CD4-positive, alpha-beta T cell treated with Interleukin-6 at 100 ng/mL for 8 hours (primary cell): ENCODE results near the gene EXT2.

ENCODE experiments used
- DNase-seq: peaks from one replicate; pipeline ENCODE4 v3.0.0-alpha.2; 2020; ENCODE audit warnings: mixed read lengths, low spot score

EXT2 gene

DNA sequence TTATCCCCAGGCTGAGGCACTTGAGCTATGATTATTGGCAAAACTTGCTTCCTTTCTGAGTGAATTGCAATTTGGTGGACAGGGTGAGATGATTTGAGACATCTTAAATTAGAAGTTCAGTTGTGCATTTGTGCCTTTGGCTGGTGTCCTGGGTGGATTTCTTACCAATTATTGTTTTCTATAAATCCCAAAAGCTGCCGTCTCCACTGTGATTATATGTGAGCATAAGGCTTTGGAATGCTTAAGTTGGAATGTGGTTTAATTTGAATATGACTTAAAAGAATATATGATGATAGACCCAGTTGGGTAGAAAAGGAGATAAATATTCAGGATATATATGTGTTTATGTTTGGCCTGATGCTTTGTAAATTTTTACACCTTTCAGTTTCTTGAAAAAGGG is 70.0 kb downstream of the EXT2 start:
- DNase-seq: no peak

DNA sequence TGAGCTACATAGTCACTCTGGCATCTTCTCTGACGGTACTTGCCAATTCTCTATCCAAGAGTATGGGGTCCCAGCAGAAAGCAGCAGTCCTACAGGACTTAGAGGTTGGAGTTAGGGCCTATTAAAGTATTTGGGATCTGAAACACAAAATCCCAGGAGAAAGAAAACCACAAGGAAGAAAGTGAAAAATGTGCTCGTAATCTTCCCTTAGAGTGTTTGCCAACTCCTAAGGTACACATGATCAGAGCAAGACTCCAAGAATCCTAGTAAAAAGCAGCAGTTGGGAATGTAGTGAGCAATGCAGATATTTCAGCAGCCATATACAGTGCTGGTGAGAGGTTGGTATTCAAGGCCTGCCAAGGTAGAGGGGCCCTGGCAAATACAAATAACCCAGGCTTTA is 71.6 kb downstream of the EXT2 start:
- DNase-seq: no peak

DNA sequence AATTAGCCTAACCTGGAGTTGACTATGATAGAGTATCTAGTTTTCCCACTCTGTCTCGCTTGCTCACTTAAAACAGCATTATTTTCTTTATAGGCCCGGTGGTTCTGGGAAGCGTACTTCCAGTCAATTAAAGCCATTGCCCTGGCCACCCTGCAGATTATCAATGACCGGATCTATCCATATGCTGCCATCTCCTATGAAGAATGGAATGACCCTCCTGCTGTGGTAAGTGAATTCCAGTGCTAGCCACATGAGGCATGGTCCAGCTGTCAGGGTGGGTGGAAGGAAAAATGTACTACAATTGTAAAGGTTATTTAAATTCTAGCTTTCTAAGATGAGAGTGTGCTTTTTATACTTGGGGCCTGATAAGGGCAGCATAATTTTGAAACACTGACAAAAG is 76.0 kb downstream of the EXT2 start:
- no peak for DNase-seq

DNA sequence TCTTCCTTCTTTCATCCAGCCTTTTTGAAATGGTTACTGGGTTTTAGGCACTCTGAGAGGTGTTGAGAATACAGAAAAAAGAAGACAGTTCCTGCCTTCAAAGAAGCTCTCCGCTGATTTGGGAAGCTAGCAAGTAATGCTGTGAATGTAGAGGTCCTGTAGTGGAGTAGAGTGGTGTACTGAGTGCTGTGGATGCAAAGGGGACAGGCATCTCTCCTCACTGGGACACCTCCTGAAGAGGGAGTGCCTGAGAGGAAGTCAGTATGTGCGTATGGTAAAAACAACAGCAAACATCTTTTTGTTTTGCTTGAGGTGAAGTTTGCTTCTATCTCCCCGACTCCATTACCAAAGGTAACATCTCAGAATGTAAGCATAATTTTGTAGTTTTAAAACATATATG is 77.5 kb downstream of the EXT2 start:
- no peak for DNase-seq

DNA sequence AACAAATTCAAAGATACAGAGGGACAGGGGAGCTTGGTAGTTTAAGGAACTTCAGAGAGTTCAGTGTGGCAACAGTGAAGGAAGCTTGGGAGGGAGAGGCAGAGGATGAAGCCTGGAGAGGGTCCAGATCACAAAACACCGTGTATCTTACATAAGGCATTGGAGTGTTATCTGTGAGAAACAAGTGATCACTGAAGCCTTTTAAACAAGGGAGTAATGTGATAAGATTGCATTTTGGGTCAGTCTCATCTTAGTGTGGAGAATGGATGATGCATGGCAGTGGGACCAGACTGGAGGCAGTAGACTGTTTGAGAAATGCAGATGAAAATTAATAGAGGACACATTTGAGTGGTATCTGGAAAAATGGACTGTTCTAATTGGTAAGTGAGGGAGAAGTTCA is 79.4 kb downstream of the EXT2 start:
- DNase-seq: no peak

DNA sequence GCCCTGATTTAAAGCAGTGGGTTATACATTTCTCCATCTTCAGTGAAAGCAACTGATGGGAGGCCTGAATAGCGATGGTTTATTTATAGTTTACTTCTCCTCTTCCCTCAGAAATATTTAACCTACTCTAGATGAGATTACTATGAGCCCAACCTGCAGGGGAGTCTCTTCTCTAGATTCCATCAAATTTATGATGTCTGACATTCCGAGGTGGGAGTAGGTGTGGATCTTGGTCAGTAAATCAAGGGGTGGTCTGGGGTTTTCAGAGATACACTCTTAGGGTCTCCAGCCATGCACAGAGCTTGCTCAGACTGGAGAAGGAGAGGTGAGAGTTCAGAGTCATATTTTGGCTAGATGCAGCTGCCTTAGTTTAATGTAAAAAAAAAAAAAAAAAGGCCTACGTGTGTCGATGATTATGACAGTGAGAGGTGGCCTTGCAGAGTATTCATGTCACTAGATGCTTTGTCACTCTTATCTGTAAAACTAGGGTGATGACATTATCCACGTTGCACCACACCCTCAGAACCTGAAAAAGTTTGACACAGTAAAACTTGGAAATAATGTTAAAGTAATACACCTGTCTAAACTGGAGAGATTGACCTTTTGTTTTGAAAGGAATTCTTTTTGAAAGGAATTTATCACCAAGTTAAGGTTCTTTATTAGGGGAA is 81.2 kb downstream of the EXT2 start:
- no peak for DNase-seq

DNA sequence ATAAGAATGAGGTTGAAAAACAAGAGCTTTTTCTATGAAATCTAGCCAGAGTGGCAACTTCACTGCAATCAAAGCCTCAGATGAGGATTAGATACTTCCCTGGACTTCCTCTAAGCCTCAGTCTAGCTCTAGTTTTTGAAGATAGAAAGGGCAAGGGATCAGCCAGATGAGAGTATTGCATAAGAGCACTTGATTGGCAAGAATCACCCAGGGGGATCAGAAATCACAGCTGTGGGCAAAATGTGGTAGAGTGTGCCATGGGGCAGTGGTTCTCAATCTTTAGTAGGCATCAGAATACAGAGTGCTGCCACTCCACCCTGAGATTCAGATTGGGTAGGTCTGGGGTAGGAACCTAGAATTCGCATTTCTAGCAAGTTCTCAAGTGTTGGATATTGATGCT is 82.4 kb downstream of the EXT2 start:
- DNase-seq: no peak

DNA sequence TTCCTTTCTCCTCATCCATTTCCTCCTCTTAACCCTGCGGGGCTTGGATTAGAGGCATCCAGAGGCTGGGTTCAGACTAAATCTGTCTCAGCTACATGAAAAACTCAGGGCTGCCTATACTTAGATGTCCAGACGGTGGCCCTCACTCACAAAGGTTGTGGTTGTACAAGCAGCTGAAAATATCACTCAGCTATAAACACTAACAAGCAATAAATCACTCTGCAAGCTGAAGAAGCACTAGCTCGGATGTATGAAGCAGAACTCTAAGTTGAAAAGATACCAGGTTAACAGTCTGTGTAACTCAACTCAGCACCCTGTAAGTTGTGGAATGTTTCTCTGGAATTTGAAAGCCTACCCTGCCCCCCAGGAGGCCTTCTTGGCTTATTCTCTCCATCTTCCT is 82.9 kb downstream of the EXT2 start:
- DNase-seq: no peak

DNA sequence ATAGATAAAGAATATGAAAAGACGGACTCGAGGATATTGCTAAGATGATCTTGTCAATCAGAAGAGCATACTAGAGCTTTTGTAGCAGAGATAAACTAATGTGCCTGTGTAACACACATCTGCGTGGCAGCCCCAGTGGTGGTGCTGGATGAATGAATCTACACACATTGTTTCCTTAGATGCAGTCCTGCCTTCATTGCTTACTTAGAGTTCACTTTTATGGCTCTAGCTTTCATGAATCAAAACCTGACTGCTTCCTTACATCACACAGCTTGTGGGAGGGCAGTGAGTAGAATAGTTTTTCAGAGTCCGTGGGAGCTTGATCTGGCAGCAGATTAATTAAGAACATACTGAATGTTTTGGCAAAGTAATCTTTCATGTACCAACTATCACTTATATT is 83.7 kb downstream of the EXT2 start:
- DNase-seq: no peak

DNA sequence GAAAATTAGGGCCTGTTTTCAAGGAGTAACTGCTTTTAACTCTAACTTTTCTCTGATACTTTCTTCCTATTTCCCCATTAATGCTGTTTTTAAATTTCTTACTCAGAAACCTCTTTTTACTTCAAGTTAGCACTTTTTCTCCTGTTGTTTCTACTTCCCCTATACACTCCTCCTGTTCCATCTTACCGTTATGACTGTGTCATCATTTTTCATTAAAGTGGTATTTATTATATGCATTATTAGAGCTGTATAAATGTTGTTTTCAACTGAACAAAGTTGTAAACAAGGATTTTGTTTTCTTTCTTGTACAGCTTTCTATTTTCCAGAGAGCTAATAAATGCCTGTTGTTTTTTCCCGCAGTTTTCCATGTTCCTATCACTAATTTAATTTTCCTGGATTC is 84.6 kb downstream of the EXT2 start:
- DNase-seq: no peak

DNA sequence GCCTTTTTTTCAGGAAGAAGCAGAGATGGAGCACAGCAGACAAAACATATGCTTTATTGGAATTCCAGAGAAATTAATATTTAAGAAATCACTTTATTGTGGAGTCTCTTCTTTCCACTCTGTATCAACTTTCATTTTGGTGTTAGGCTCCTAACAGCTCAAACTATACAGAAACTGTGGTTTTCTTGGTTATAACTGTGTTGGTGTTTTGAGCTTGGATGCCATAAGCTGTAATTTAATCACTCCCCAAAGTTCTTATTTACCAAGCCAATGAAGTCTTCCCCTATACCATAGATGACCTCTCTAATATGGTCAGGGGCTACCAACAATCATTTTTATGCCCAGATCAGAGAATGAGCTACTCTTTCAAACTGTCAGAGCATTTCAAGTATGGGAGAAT is 90.0 kb downstream of the EXT2 start:
- DNase-seq: no peak

DNA sequence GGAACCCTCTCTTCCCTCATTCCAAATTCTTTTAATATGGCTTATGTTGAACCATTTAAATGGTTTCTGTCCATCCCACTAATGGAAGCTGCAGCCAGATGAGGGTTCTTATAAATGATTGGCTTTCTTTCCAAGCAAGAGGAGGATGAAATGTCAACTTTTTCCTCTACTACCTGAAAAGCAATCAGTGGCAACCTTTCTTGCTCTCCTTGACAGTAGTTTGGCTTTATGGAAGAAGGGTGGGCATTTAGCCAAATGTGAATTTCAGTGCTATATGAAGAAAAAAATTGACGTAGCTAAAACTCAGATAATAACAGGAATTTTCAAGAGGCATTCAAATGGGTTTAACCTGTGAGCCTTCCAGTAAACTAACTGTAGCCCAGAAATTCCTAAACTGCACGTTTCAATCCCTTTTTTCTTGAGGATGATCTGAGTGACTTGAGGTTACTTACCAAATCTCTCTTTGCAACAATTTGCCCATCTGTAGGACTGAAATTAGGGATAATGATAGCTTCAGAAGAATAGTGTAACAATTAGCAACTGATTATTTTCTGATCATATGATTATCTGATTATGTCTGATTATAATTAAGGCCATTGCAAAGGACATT is 90.9 kb downstream of the EXT2 start:
- no peak for DNase-seq

DNA sequence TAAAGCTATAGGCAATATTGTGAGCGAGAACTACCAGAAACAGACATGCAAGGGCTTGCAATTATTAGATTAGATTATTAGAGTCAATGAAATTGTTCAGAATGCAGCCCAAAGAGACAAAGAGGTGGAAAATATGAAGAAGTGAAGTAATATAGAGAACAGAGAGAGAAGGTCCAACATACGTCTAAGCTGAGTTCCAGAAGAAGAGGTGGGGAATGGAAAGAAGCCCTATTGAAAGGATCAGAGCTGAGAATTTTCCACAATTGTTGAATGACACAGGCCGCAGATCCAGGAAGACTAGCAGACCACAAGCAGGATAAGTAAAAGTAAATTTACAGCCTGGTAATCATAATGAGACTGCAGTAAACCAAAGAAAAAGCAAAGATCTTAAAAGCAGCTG is 93.2 kb downstream of the EXT2 start:
- no peak for DNase-seq

DNA sequence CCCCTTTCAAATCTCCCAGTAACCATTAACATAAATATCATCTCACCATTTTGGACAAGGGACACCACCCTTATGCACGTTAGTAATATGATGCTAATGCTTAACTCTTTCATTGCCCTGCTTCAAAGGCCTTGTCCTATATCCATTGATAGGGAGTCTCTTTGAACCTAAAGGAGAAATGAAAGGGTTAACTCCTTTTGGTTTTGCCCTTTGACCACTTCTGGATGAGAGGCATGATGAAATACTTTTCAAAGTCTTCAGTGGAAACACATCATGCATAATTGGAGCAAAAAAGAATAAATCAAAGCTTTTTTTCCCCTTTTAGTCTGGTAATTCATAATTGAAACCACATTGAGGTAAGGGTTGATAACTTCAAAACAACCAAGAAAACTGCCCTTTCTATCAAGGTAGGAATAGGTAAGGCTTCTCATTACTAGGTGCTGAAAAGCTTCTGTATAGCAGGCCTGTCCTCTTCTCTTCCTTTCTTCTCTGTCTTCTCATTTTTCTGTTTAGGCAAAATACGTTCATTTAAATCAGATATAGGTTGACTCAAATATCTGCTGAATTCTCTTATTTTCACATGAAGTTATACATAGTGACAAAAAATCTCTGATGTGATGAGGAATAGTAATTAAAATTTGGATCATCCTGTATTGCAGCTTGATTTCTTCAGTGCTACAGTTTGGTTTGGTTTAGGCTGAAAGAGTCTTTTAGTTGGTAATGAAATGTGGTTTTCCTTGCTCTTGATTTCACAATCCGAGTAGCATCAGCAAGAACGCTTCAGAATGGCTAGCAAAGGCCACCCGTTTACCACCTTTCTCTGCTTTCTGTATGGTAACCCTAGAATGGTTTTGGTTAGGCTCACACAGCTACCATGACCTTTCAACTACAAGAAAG is 94.8 kb downstream of the EXT2 start:
- no peak for DNase-seq

DNA sequence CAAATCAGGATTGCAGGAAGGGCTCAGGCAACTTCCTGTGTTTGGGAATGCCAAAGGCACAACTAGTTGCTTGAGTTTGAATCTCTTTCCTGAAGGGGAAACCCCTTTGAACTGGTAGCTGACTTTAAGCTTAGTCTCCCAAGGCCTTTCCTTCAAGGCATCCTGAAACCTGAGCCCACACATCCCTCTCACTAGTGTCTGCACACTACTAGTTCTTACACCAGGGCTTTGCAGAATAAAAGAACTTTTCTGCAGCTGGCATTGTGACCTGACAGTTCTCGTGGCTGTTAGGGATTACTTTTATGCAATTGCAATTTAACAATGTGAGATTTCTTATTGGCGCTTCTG is 95.4 kb downstream of the EXT2 start:
- DNase-seq: no peak

DNA sequence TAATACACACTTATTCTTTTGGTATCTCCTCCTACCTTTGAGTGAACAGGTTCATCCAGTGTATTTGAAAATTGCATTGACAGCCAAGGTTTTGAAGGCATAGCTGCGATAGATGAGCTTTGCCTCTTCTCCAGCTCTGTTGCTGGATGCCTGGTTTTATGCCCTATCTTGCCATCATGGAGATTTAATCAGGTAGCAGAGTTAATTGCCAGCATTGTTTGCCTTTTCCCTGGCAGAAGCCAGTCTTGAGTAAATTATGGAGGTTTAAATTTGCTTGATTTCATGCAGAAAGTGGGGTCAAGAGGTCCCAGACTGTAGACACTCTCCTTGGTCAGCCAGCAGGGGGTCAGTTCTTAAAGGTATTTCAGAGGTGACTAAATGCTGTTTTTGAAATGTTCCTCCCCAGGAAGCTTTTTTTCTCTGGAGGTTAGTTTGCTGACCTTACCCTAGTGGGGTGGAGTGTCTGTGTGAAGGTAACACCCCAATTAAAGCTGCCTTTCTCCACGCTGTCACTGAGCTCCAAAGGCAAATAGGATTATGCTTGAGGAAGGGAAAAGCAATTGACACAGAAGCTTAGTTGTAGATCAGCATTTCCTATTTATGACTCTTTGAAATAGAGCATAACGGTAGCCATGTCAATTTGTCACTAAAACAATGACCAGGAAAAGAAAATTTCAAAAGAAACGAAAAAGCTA is 96.0 kb downstream of the EXT2 start:
- DNase-seq: no peak

DNA sequence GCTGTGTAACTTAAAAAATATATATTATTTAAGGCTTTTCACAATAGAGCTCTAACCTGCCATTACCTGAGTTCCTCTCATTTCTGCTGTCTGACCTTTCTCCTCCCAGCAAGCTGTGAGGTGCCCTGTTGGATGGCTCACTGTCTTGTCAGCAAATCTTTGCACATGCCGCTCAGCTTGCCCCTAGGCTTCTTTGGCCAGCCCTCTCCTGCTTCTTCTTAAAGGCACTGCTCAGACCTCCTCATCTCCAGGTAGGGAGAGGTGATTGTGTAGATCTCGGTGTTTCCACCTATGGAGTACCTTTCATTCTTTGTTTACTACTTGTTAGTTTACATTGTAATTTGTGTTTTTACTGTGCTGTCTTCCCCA is 96.5 kb downstream of the EXT2 start:
- DNase-seq: no peak

DNA sequence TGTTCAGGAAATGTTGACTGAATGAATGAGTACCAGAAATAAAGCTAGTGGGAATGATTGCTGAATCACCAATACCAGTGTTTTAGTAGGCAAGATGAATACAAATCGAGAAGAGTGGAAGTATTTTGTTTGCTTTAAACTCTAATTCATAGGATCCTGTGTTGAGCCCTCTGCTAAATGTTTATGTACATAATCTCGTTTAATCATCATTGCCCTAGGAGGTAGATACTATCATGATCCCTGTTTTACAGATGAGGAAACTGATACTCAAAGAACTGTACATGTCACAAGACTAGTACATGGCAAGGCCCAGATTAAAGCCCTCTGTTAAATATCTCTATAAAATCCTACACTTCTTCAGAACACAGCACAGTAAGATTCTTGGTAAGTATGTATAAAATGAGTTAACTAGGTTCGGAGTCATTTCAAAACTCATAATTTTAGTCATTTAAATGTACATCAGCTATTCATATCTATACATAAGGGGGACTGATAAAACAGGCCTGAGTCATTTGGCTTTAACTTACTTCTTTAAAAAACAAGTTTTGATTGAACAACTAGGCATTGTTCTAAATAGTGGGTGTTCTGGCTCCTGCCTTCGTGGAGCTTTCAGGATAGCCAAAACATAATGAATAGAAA is 97.1 kb downstream of the EXT2 start:
- no peak for DNase-seq

DNA sequence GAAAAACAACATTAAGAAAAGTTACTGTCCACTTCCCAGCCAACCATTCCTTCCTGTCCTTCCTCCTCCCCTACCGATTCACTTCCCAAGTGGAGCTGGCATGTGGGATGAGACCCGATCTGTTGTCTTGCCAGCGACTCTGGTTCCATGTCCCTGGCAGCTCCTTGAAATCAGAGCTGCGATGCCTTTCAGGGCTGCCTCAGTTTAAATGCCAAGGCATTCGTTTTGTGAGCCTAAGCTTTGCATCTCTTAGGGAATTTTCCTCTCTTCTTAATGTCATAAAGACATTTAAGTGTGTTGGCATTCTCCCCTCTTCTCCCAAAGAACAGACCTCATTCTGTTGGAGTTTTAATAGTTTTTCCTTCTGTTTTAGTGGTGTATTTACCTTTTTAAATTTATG is 98.4 kb downstream of the EXT2 start:
- DNase-seq: no peak

DNA sequence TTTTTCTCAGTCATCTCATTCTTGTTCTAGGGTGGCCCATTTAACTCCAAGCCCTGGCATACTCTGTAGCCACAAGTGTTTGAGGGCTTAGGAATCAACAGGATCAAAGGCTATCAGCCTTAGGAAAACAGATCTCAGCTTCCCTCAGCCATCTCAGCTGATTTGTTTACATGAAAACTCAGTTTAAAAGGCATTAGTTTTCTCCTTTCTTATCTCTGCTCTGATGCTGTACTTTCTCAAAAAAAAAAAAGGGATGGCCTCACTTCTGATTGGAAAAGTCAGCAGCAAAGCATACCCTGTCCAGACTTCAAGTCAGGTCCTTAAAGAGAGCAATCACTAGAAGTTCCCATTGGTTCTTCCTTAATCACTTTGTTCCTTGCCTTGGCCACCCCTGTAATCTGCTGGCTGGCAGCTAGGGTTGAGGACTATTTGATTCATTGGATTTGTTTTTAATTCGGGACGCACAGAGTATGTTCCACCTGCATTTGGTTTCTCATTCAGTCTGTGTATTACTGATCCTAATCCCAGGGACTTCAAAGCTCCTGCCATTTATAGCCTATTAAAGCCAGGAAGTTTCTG is 102.8 kb downstream of the EXT2 start:
- no peak for DNase-seq

DNA sequence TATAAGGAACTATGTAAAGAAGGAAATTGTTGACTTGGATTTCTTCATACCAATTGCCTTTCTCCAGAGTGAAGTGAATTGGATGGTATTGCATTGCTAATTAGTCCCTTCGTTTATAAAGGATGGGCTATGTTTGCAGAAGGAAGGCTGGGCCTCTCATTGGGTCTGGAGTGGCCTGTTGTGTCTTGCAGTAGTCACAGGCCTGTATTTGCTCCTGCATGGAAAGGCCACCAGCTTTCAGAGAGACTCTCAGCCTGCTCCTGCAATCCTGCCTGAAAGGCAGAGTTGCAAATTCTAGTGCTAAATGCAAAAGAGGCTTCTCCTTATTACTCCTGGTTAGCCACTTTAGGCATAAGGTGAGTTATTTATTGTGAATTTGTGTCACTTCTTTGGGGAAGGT is 103.8 kb downstream of the EXT2 start:
- DNase-seq: no peak

DNA sequence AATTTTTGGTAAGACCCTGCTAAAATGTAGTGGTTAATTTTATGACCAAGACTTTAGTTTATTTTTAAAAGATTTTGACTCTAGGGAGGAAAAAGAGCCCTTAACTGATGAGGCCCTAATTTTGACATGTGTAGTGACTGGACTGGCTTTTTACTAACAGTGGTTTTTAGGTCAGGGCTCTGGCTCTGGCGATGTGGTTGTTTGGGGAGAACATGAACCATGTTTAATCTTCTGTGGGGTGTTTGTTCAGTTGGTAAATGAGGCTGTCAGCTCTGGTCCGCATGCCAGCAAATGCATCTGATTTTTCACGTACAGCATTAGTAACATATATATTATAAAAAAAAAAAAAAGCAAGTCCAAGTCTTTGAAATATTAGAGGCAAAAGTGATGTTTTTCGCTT is 104.3 kb downstream of the EXT2 start:
- no peak for DNase-seq
